GM12865 (cell line): Measurements from ENCODE around the gene SPTBN5.

Experiments
- DNase-seq: peaks from one replicate; pipeline ENCODE4 v3.0.0; 2010; ENCODE audit warnings: low read depth
- H3K4me3 ChIP-seq: 2 replicates; pipeline ENCODE4 v1.5.1; 2011; ENCODE audit warnings: mild to moderate bottlenecking, low read depth, low read length, control low read depth
- CTCF ChIP-seq: IDR thresholded peaks from 2 replicates; pipeline ENCODE4 v1.5.1; 2011; ENCODE audit warnings: low read length, control low read depth, low read depth, inconsistent platforms; ENCODE audit not compliant: insufficient read depth; ENCODE audit errors: missing control alignments

SPTBN5 gene

GRCh38 chr15:41877631-41878354 lies 16.1 kb downstream of the SPTBN5 start:
- TF ChIP-seq CTCF, result no peak
- no peak overlapping the region for H3K4me3 ChIP-seq
- no peak for DNase-seq

GRCh38 chr15:41876689-41877088 lies 17.2 kb downstream of the SPTBN5 start:
- no peak for DNase-seq
- no peak for TF ChIP-seq CTCF
- H3K4me3 ChIP-seq, result no peak overlapping the region

GRCh38 chr15:41876007-41876406 lies 17.8 kb downstream of the SPTBN5 start:
- no peak overlapping the region for H3K4me3 ChIP-seq
- TF ChIP-seq CTCF, result no peak
- no peak for DNase-seq

- DNase-seq, result no peak
- no peak for TF ChIP-seq CTCF
- no peak overlapping the region for H3K4me3 ChIP-seq
Observed at GRCh38 chr15:41874736-41875135, 19.1 kb downstream of the SPTBN5 start.

GRCh38 chr15:41873711-41874110 lies 20.1 kb downstream of the SPTBN5 start:
- no peak for TF ChIP-seq CTCF
- H3K4me3 ChIP-seq, result no peak overlapping the region
- no peak for DNase-seq

- TF ChIP-seq CTCF, result no peak
- H3K4me3 ChIP-seq, result no peak overlapping the region
Observed at GRCh38 chr15:41872166-41872747, 21.6 kb downstream of the SPTBN5 start.

More at GRCh38 chr15:41872166-41872747, 21.6 kb downstream of the SPTBN5 start:
- no peak for DNase-seq
